Ovary (tissue), 9 donors: ENCODE measurements around the gene OR51D1. TPM values are rescaled to one million over a fixed set of nuclear protein-coding genes. Genes with fewer than 3 reads are reported as not detected.

Experiments
- DNase-seq, 5 donors: peaks; one replicate each; pipeline ENCODE4 v3.0.0-alpha.2; 2019 to 2020
- H3K27ac ChIP-seq, 2 donors: fragments of 200-600 bp; one replicate each; pipeline versions ENCODE4 v1.5.1 to v1.8.0; 2019 to 2022
- H3K27me3 ChIP-seq: fragments of 200-600 bp; one replicate; pipeline ENCODE4 v1.8.0; 2022
- H3K36me3 ChIP-seq: fragments of 200-600 bp; sonication (generic); one replicate; pipeline ENCODE4 v1.5.1; 2019
- H3K4me1 ChIP-seq: one replicate; pipeline ENCODE4 v1.8.1; 2013; ENCODE audit warnings: mild to moderate bottlenecking, moderate library complexity; ENCODE audit not compliant: insufficient read depth
- H3K4me3 ChIP-seq: fragments of 200-600 bp; sonication (generic); one replicate; pipeline ENCODE4 v1.5.1; 2017
- H3K9me3 ChIP-seq, 2 donors: fragments of 200-600 bp in 1 of 2; sonication (generic) in 1 of 2; one replicate each; pipeline versions ENCODE4 v1.5.1 to v1.8.1; 2013 to 2019; ENCODE audit warnings: mild to moderate bottlenecking in 1 of 2, moderate library complexity in 1 of 2
- EP300 ChIP-seq: sonication (generic); formaldehyde crosslinking; IDR thresholded peaks from one replicate; pipeline ENCODE4 v1.6.1; 2017; ENCODE audit warnings: antibody characterized with exemption
- POLR2A ChIP-seq: fragments of 450-650 bp; IDR thresholded peaks from one replicate; pipeline ENCODE4 v1.6.1; 2017; ENCODE audit warnings: antibody characterized with exemption, mild to moderate bottlenecking, moderate library complexity
- WGBS, 3 donors: extraction: QIAGEN DNeasy Blood & Tissue Kit in 1 of 3; methylation state at CpG; one replicate each; pipeline versions ENCODE4 v1.1.5 to v1.1.7; 2013 to 2017; 5-methylcytosine and 5-hydroxymethylcytosine counted together
- intact Hi-C, 4 donors: fragments of 100-400 bp; cut with DNase I; formaldehyde crosslinking; loops; one replicate each; pipeline versions ENCODE4 v1.11.0 to v1.15.1; 2022 to 2023
- polyA plus RNA-seq, 2 donors: library from polyadenylated mRNA; stranded (reverse); fragments of 200-250 nt in 1 of 2; fragments of 350-450 nt in 1 of 2; fragmentation: Illumina TruSeq in 1 of 2; extraction: RNeasy Lipid Tissue Mini Kit (QIAGEN cat#74804) in 1 of 2; gene quantifications; one replicate each; pipeline ENCODE4 v1.2.3, GENCODE V29; 2013 to 2014
- total RNA-seq, 7 donors: library from RNA; depleted of rRNA in 2 of 7; stranded (reverse); fragments of >200 nt in 2 of 7; fragmentation: NEBNext Ultra II Directional in 3 of 7; extraction: Animal tissue kit (Norgen Biotek cat#: 25700) in 3 of 7; gene quantifications; one replicate each; pipeline versions ENCODE4 v1.1.0 to v1.2.4, GENCODE V29; 2016 to 2023
- TF ChIP-seq, protein P1 (sequence below), 3 donors: fragments of 450-650 bp in 2 of 3; fragments of 200-600 bp in 1 of 3; IDR thresholded peaks; one replicate each; pipeline versions ENCODE4 v1.5.1 to v1.8.0; 2016 to 2022; ENCODE audit warnings: antibody characterized with exemption in 3 of 3, mild to moderate bottlenecking in 1 of 3
- donor health status: DM: no; HTN: no; CAD: no; lungs with moderate emphysema.
- donor health status: DM: no; HTN: no; CAD: no.
- donor health status: Bipolar disorder and iron deficiency.
- donor health status: DM: yes; HTN: yes; CAD: no.
- donor health status: DM: no; HTN: no; CAD: no.
- donor health status: DM: yes; HTN: yes; CAD: no.

Gene OR51D1
- total and polyA plus RNA-seq, 9 donors, result not detected

DNA sequence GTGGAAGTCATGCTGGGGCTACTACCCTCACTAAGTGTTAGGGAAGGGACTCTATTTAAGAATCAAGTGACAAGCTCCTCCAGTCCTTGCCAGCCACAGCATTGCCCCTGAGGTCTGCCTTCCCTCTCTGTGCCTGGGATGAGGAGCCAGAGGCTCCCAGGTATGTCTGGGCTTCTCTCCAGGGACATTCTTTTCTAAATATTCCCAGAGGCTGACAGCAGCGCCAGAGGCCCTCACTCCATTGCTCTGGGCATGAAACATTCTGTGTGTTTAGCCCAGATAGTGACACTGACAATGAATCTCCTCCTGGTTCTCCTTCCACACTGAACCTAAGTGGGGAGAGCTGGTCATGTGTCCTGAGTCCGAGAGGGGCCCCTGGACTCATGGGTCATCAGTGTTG lies 8.7 kb downstream of the OR51D1 start:
- peaks cover 10% of the 10 kb centered on the region for H3K4me1 ChIP-seq
- 69 to 96% (median 86%) methylated on average over 2 of the region's 2 CpGs for WGBS, 3 donors

GRCh38 chr11:4647766-4648165 lies 10.5 kb downstream of the OR51D1 start:
- Histone ChIP-seq H3K36me3 (no peaks in the 10 kb centered on the region), H3K9me3 (no peaks in the 10 kb centered on the region), H3K4me3 (no peak overlapping the region), H3K4me1 (peaks cover 10% of the 10 kb centered on the region), H3K27ac (no peak overlapping the region), H3K27me3 (no peaks in the 10 kb centered on the region)
- intact Hi-C loops, result no loop called here
- DNase-seq, result no peak
- 31 to 37% (median 33%) methylated on average over 4 of the region's 4 CpGs for WGBS, 3 donors
- TF ChIP-seq, protein P1, sequence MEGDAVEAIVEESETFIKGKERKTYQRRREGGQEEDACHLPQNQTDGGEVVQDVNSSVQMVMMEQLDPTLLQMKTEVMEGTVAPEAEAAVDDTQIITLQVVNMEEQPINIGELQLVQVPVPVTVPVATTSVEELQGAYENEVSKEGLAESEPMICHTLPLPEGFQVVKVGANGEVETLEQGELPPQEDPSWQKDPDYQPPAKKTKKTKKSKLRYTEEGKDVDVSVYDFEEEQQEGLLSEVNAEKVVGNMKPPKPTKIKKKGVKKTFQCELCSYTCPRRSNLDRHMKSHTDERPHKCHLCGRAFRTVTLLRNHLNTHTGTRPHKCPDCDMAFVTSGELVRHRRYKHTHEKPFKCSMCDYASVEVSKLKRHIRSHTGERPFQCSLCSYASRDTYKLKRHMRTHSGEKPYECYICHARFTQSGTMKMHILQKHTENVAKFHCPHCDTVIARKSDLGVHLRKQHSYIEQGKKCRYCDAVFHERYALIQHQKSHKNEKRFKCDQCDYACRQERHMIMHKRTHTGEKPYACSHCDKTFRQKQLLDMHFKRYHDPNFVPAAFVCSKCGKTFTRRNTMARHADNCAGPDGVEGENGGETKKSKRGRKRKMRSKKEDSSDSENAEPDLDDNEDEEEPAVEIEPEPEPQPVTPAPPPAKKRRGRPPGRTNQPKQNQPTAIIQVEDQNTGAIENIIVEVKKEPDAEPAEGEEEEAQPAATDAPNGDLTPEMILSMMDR (IDR thresholded peaks at IDR 0.05), result no peak
- TF ChIP-seq POLR2A, result no peak
- TF ChIP-seq EP300, result no peak

More for the DNA sequence above, 8.7 kb downstream of the OR51D1 start:
- TF ChIP-seq POLR2A, result no peak
- no peak for TF ChIP-seq EP300
- TF ChIP-seq, protein P1 (IDR thresholded peaks at IDR 0.05), result no peak
- no peak overlapping the region for H3K4me3 ChIP-seq
- no peaks in the 10 kb centered on the region for H3K36me3 ChIP-seq
- intact Hi-C loops, result no loop called here
- H3K27me3 ChIP-seq, result no peaks in the 10 kb centered on the region
- H3K9me3 ChIP-seq, result no peaks in the 10 kb centered on the region
- no peak overlapping the region for H3K27ac ChIP-seq
- no peak for DNase-seq

- Histone ChIP-seq H3K27me3 (no peaks in the 10 kb centered on the region), H3K27ac (no peak overlapping the region), H3K9me3 (no peaks in the 10 kb centered on the region), H3K36me3 (no peaks in the 10 kb centered on the region), H3K4me1 (peaks cover 5% of the 10 kb centered on the region), H3K4me3 (no peak overlapping the region)
- no peak for DNase-seq
- intact Hi-C loops, result no loop called here
- 88 to 91% (median 91%) methylated on average over 2 of the region's 2 CpGs for WGBS, 3 donors
- TF ChIP-seq EP300 (no peak), POLR2A (no peak)
- TF ChIP-seq, protein P1 (IDR thresholded peaks at IDR 0.05), result no peak
Measured at GRCh38 chr11:4654635-4655369, 17.5 kb downstream of the OR51D1 start.

- DNase-seq, result no peak
- Histone ChIP-seq H3K9me3 (no peaks in the 10 kb centered on the region), H3K27me3 (no peaks in the 10 kb centered on the region), H3K36me3 (no peaks in the 10 kb centered on the region), H3K4me3 (no peak overlapping the region), H3K27ac (no peak overlapping the region), H3K4me1 (peaks cover 5% of the 10 kb centered on the region)
- intact Hi-C loops, result no loop called here
- TF ChIP-seq EP300 (no peak), POLR2A (no peak)
- TF ChIP-seq, protein P1 (IDR thresholded peaks at IDR 0.05), result no peak
- 23 to 37% (median 30%) methylated on average over 5 of the region's 5 CpGs for WGBS, 3 donors
Measured at GRCh38 chr11:4658629-4659445, 21.6 kb downstream of the OR51D1 start.
